ENCODE data around the gene ITIH2.

Gene ITIH2

DNA sequence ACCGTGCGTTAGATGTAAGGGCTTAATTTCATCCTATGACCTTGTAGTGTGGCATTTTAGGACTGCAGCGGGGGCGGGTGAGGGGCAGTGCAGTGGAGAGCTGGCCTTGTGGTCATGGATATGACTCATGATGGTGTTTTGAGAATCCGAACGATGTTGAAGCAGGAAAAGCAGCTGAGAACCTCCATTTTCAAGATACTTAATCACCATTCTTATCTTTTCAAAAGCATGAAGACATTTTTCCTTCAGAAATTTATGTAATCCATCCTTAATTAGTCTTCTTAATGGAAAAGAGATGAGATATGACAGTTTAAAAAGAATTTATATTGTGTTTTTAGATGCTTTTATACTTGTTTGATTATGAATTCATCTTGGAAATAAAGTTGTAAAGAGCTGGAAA is 94.5 kb downstream of the ITIH2 start:
- peak; percentile 73 for DNase-seq (ENCODE audit: low read depth)
- TF ChIP-seq, protein P1, sequence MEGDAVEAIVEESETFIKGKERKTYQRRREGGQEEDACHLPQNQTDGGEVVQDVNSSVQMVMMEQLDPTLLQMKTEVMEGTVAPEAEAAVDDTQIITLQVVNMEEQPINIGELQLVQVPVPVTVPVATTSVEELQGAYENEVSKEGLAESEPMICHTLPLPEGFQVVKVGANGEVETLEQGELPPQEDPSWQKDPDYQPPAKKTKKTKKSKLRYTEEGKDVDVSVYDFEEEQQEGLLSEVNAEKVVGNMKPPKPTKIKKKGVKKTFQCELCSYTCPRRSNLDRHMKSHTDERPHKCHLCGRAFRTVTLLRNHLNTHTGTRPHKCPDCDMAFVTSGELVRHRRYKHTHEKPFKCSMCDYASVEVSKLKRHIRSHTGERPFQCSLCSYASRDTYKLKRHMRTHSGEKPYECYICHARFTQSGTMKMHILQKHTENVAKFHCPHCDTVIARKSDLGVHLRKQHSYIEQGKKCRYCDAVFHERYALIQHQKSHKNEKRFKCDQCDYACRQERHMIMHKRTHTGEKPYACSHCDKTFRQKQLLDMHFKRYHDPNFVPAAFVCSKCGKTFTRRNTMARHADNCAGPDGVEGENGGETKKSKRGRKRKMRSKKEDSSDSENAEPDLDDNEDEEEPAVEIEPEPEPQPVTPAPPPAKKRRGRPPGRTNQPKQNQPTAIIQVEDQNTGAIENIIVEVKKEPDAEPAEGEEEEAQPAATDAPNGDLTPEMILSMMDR (IDR thresholded peaks at IDR 0.05; ENCODE audit: control insufficient read depth, insufficient read depth, low read depth, low read length, missing control alignments), result no peak
- H3K4me3 ChIP-seq (ENCODE audit: control insufficient read depth, low read depth, low read length), result no peak overlapping the region
